H1 (cell line): ENCODE data around the gene NR2F2. TPM values are rescaled to one million over a fixed set of nuclear protein-coding genes. Genes with fewer than 3 reads are reported as not detected.

Experiments
- E2F6 ChIP-seq: IDR thresholded peaks from 2 replicates; pipeline ENCODE4 v1.6.1; 2012; ENCODE audit warnings: inconsistent platforms
- polyA plus RNA-seq, 7 experiments: library from polyadenylated mRNA; depleted of rRNA in 3 of 7; stranded (reverse) in 5 of 7; unstranded in 2 of 7; fragments of >200 nt in 5 of 7; fragments of 200-250 nt in 2 of 7; gene quantifications; 1 replicate in 5 of 7; 2 replicates in 1 of 7; 4 replicates in 1 of 7; pipeline versions ENCODE4 v1.2.1 to v1.2.3, GENCODE V29; 2011 to 2013; ENCODE audit warnings: missing spikeins in 2 of 7, mixed read lengths in 2 of 7
- total RNA-seq: library from RNA; stranded (reverse); fragmentation: NEBNext Ultra II Directional; extraction: Animal tissue kit (Norgen Biotek cat#: 25700); gene quantifications from 2 replicates; pipeline ENCODE4 v1.2.1, GENCODE V29; 2021

The NR2F2 gene
- total and polyA plus RNA-seq, 2 of the 8 experiments (the other 6 are each of a cell fraction or from before 2014, with no cell fraction given), result 0.03 TPM; not detected in 1

- no peak for TF ChIP-seq E2F6
Observed at GRCh38 chr15:96307856-96308394, 22.6 kb upstream of the NR2F2 start (continued).
